NCI-H2227 treated with DMSO at 0.1 percent for 48 hours (cell line): ENCODE measurements around the gene RPLP2.

ENCODE experiments used
- DNase-seq: peaks from one replicate; lab custom pipeline; 2025; lab: John Stamatoyannopoulos, UW

RPLP2 gene

DNA sequence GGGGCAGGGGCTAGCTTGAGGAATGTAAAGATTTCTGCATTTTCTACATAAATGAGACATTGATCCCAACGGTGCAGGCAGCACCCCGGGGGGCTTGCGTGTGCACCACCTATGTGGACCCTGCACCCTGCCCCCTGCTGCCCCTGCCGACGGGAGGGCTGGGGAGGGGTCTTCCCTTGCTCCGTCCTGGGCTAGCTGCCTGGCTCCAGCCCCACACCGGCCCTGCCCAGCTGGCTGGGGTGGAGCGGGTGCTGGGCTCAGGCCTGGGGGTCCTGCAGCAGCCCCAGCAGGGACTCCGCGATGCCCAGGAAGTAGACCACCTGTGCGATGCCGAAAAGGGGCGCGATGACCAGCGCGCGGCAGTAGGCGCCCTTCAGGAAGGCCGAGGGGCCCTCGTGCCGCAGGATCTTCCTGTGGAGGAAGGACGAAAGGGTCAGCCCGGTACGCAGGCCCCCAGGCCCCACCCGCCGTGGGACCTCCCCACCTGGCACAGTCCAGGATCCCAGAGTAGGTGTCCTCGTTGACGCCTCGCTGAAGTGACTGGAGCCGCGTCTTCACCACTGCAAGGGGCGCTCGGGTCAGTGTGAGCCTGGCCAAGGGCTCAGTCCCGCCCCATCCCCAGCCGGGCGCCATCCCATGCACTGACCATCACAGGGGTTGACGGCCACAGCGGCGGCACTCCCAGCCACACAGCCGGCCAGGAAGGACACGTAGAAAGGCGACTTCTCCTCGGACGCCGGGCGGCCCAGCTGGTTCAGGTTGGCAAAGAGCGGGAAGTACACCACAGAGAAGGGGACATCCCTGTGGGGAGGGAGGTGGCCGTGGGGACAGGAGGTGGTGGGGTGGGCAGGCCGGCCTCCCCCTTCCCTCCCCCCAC, 17.9 kb upstream of the RPLP2 start:
- no peak for DNase-seq

DNA sequence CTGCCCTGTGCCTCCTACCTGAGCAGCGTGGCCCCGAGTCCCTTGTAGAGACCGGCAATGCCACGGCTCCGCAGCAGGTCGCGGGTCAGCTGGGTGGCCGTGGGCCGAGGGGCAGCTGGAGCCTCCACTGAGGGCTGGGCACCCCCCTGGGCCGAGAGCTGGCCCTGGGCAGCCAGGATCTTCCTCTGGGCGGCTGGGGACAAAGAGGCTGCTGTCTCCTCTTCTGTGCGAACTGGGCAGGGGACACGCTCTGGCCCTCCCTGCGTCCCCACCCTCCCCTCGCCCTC, 17.3 kb upstream of the RPLP2 start:
- DNase-seq = no peak

DNA sequence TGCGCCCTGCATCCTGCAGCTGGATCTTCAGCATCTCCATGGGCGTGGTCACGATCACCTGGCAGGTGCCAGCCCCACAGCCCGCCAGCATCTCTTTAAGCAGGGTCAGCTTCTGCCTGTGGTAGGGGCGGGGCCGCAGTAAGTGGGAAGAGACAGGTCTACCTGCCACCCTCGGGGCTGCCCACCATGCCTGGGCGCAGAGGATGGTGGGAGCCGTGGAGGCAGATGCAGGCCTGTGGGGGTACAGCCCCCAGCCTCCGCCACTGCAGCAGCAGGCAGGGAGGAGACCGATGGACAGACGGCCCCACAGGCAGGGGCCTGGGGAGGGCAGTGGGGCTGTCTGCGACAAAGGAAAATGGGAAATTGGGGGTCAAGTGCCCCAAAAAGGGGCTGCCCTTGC, 16.9 kb upstream of the RPLP2 start:
- no peak for DNase-seq

DNA sequence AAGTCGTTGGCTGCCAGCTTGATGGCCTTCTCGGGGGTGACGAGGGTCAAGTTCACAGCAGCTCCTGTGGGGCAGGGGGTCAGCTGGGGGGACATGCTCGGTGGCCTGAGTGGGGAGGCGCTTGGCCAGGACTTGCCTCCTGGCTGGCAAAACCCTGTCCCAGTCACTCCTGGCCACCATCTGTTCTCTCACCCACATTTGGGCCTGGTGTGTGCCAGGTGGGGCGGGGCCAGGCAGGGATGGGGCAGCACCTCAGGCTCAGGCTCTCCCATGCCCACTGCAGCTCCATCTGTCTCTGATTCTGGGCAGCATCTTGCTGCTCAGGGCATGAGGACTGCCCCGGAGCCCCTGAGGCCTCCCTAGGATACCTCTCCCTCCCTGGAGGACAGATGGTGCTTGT, 16.2 kb upstream of the RPLP2 start:
- no peak for DNase-seq

DNA sequence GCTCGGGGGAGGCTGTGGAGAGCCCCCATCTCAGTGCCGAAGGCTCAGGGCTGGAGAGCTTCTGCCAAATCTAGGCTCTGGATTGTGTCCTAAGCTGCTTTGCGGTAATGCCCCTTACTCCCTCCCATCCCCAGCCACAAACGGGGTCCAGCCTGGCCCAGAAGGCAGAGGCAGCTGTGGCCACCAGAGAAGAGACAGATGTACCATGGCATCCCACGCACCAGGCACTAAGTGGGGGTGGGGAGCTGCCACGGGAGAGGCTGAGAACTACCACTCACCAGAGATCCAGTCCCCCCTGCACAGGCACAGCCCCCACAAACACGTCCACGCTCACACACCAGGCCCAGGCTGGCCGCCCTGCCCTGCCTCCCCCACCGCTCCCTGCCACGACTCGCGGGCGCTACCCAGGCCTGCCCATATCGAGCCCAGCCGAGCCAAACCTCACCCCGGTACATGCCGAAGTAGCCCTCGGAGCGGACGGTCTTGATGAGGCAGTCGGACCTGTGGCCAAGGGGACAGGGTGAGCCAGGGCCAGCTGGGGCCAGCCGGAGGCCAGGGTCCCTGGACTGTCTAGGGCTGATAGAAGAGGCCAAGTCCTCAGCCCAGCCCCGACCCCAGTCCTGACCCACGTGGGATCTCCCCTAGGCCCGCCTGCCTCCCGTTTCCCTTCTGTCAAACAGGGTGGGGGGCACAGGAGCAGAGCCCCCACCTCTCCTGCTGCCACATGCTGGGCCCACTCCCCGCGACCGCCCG, 15.6 kb upstream of the RPLP2 start:
- no peak for DNase-seq

DNA sequence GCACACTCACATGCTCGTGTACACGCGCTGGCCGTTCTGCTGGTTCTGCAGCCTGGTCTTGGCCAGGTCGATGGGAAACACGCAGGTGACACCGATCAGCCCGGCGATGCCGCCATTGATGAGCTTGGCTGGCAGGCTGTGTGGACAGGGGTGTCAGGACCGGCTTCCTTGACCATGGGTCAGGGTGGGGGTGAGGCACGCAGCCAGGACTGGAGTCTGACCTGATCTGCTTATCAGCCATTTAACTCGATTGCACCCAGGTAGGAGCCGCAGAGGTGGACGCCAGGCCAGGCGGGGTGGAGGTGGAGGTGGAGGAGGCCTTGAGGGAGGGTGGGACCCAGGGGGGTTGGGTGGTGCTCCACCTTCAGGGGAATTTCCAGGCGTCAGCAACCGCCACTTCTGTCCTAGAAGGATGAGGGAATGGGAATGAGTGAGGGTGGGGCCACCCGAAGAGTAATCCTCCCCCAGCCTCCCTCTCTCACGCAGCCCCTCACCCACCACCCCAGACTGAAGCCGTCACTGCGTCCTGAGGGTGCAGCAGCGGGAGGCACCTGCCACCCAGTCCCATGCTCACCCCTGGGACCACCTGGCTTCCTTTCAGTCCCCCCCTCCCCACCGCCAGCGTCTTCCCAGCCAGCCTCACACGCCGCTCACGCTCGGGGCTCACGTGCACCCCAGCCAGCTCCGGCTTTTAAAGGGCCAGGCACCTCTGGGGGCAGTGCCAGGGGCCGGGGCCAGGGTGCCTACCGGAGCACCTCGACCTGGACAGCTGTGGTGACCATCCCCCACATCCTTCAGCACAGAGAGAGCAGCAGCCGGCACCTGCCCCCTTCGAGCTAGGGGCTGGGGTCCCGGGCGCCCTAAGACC, 14.8 kb upstream of the RPLP2 start:
- DNase-seq = no peak

DNA sequence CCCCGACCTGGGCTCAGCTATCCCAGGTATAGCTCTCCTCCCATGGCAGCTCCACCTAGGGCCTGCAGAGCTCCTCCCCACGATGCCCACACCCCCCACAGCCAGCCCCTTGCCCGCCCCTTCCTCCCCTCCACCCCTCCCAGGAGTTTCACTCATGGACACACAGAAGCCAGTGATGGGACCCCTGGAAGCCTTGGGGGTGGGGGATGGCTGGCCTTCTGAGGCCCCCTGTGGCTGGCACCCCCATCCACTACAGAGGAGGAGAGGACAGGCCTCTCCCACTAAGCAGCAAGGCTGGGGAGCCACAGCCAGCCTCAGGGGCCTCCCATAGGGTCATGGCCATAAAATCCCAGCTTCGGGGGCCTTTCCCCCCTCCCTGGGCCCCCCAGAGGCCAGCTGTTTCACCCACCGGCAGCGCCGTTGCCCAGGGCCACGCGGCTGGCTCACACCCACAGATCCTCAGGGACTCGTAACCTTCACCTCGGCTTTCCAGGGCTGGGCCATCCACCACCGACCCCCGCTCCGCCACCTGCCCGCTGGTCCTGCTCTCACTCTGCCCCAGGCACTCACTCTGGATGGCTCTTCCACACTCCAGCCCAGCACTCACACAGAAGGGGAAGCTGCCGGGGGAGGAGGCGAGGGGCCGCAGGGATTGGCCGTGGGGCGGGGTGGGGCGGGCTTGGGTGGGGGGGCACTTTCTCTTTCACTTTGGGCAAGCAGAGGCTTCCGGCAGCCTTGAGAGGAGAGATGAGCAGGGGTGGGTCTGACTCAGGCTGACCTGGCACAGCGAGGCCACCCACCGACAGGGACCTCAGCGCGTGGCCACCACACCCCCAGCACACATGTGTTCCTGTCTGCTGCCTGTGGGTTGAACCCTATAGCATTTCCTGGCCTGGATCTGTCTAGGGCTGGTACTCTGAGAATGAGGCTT, 13.9 kb upstream of the RPLP2 start:
- DNase-seq = peak; percentile 78

DNA sequence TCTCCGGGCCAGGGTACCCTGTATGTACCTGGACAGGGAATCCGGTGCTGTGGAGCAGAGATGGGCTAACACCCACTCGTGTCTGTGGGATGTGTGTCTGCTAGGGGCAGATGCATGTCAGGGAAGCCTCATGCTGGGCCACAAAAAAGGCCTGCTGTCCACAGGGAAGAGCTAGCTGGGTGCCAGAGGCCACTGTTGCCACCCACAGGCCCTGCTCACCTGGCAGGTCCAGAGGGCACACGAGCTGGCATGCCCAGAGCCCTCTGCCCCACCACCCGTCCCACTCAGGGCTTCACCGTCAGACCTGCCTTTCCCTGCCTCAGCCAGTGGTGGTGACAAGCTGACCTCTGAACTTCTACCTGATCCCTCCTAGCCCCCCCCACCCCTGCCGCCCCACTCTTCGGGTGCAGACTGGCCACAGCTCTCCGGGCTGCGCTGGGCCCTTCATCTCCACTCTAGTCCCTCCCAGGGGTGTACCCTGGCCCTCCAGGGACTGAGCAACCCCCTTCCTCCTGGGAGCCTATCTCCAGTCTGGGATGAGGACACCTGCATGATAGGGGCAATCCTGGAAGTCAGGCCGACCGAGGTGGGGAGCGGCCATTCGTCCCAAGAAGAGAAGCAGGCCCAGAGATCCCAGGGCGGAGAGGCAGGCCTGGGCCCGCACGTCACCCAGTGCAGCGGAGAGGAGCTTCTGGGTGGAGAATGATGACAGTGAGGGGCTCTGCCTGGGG, 13.0 kb upstream of the RPLP2 start:
- DNase-seq = no peak

DNA sequence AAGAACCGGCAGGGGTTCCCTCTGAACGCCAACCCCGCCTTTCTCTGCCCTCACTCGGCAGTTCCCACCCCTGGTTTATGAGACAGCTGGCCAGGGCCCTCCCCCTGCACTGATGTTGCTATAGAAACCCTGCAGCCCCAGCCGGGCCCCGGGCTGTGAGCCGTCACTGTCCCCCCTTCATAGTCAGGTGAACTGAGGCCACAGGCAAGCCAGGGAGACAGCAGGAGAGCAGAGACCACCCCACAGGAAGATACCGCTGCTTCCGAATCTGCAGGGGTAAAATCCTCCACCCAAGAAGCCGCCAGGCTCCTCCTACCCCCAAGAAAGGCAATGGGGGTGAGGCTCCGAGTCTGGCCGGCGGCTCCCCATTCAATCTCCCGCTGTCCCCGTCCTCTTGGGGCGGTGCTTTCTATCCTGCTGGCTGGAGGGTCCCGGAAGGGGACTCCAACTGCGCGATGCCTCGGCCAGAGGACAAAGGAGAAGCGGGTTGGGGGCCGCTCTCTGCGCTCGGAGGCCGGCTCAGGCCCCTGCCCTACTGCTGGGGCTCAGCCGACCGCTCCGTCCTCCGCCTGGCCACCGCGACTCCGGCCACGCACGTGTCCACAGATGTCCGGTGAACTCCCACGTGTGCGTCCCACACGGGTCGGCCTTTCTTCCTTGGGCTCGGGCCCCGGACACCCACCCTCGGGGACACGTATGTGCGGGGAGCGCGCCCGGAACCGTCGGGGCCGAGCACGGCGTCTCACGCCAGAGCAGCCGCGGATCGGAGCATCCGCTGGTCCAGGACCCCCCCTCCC, 12.3 kb upstream of the RPLP2 start:
- DNase-seq = peak; percentile 90

DNA sequence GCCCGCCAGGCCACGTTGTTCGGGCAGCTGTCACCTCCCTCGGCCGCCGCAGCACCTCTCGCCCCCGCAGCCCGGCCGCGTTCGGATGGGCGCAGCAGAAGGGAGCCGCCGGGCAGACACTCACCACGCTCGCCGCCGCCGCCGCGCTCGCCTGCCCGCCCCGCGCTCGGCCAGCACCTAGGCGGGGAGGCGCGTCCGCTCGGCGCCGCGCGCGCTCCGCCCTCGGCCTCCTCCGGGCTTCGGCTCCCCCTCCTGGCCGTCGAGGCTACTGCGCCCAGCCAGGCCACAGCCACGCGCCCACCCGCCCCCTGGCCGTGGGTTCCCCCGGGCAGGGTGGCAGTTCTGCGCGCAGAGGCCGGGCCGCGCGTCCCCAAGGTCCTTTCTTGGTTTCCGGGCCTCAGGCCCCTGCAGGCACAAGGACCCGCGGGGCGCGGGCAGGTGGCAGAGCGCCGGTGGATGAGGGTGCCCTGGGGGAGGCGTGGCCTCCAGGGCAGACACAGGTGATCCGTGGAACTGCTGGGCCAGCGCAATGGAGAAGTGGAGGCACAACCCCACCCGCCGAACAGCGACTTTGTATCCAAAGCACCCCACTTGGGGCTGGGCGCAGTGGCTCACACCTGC, 11.6 kb upstream of the RPLP2 start, which contains the start of gene SLC25A22:
Gene SLC25A22, minus strand, starts transcription at position 189 of the 621 bp plus-strand sequence. CDS start 3,275 bp downstream, outside the sequence.
- DNase-seq = peak; percentile 83

DNA sequence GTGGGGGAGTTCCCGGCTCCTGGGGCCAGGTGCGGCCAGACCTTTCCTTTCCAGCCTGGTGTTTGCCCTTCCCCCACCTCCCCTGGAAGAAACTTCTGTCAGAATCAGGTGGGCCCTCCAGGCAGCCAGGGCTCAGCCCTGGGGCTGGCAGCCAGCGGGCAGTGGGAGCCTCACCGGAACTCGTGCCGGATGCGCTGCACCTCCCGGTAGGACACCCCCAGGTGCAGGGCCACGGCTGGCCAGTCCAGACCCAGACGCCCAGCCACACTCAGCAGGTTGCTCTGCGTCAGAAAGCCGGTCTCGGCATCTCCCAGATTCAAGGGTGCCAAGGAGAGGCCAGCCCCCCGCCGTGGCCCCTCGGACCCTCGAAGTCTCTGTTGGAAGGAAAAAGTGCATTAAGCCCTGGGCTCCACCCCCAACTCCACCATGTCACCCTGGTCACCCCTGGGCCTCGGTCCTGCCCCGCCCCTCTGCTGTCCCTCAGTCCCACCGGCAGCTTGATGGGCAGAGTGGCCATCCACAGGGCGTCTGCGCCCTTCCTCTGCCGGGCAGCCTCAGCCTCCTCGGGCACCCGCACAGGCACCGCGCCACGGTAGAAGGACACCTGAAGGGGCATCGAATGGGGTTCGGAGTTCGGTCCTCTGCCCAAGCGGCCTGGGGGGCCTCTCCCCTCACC, 10.0 kb upstream of the RPLP2 start:
- no peak for DNase-seq

DNA sequence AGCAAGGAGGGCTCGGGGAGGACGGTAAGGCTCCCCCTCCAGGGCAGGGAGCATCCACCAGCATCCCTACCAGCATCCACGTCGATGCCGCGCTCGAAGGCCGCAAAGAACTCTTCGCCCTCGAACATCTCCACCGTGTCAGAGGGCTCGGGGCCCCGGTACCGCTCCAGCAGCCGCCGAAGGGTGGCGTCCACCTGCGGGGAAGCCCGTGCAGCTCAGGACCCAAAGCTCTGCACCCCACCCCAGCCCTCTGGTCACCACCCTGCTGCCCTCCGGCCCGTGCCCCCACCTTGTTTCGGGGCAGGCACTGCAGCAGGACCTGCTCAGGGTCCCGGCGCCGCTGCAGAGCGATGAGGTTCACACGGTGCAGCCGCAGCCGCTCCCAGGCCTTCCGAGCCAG, 9.3 kb upstream of the RPLP2 start:
- DNase-seq = no peak

DNA sequence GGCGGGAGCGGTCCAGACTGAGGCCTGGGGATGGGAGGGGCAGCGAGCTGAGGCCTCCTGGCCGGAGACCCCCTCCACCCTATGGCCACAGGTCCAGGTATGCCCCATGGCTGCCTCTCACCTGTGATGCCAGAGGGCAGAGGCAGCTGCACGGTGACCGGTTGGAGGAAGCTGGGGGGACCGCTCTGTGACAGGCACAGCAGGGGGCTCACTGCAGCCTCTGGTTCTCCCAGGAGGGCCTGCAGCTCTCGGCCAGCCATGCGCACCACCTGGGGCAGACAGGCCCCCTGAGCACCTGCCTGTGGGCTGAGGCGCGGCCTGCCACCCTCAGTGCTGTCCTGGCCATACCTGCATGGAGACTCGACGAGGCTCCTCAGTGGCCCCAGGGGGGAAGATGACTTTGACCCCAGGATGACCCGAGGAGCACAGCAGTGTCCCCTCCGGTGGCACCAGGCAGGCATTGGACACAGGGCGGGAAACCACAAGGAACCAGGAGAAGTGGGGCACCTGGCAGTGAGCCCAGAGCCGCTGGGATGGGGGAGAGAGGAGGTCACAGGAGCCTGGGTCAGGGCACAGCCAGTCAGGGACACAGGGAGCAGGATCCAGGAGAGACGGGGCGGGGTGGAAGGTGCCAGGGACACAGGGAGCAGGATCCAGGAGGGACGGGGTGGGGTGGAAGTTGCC, 8.5 kb upstream of the RPLP2 start:
- no peak for DNase-seq

DNA sequence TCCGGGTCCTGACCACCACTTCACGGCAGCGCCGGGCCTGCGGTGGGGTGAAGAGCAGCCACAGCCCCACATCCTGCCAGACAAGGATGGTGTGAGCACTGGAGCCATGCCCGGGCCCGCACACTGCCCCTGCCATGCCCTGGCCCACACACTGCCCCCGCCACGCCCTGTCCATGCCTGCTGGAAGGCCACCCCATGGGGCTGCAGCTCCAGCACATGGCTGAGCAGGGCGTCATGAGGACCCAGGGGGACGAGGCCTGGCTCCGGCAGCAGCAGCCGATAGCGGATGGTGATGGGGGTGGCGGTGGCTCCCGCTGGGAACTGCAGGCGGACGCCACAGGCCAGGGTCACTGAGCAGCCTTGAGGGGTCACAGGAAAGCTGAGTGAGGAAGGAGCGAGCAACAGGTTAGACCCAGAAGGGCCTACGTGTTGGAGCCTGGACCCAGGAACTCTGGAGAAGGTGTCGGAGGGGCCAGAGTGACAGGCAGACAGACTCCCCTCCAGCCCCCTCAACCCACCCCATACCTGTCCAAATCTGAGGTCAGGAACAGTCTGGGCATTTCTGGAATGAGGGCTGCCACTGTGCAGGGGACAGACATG, 7.6 kb upstream of the RPLP2 start:
- DNase-seq = no peak

DNA sequence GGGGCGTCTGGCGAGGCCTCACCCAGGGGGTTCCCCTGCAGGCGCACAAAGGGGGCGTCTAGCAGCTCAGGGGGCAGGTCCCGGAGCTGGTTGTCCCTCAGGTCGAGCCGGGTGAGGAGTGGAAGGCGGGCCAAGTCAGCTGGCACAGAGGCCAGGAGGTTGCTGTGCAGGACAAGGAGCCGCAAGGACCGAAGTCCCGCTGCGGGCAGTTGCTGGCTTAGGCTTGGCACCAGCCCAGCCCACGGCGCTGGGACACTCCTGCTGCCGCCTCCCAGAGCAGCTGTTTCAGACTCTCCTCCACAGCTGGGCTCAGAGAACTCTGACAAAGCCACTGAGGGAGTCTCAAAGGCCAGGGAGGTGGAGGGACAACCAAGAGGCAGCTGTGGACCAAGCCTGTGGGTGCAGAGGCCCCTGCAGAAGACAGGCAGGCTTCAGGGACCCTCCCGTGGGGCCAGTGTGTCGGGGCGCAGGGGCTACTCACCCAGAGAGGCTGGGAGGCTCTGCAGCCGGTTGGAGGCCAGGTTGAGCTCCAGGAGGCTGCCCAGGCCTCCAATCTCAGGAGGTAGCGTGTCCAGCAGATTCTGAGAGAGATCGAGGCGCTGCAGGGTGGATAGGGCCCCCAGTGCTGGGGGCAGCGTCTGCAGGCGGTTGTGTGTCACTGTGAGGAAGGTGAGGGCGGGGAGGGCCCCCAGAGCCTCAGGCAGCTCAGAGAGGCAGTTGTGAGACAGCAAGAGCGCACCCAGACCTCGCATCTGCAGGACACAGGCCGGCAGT, 6.9 kb upstream of the RPLP2 start:
- DNase-seq = no peak

DNA sequence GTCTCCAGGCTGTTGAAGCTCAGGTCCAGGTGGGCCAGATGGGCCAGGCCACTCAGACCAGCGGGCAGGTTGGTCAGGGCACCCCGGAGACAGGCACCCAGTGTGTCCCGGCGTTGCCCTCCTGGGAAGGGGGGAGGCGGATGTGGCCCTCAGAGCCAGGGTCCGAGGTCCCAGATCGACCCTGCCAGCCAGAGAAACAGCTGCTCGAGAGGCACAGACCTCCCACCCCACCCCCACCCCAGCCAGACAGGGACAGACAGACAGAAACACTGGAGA, 6.4 kb upstream of the RPLP2 start:
- no peak for DNase-seq
